HEK293T (cell line): ENCODE results near the gene SLC4A1.

Experiments used
- ARNT ChIP-seq: fragments of 450-650 bp; IDR thresholded peaks from 2 replicates; pipeline ENCODE4 v1.6.1; 2017; ENCODE audit warnings: mild to moderate bottlenecking
- BHLHE40 ChIP-seq: fragments of 450-650 bp; IDR thresholded peaks from 2 replicates; pipeline ENCODE4 v1.6.1; 2016; ENCODE audit warnings: mild to moderate bottlenecking, moderate library complexity, borderline replicate concordance
- FOXA1 ChIP-seq: fragments of 450-650 bp; IDR thresholded peaks from 2 replicates; pipeline ENCODE4 v1.6.1; 2016; ENCODE audit warnings: mild to moderate bottlenecking
- FOXK2 ChIP-seq: fragments of 450-650 bp; IDR thresholded peaks from 2 replicates; pipeline ENCODE4 v1.6.1; 2016; ENCODE audit warnings: mild to moderate bottlenecking
- FOXM1 ChIP-seq: fragments of 450-650 bp; IDR thresholded peaks from 2 replicates; pipeline ENCODE4 v1.6.1; 2017; ENCODE audit warnings: mild to moderate bottlenecking, borderline replicate concordance
- HDGF ChIP-seq: fragments of 450-650 bp; IDR thresholded peaks from 2 replicates; pipeline ENCODE4 v1.6.1; 2017; ENCODE audit warnings: antibody characterized with exemption, borderline replicate concordance
- L3MBTL2 ChIP-seq: fragments of 450-650 bp; conservative IDR thresholded peaks from 2 replicates; pipeline ENCODE4 v1.6.1; 2016; ENCODE audit warnings: mild to moderate bottlenecking
- SP1 ChIP-seq: fragments of 450-650 bp; IDR thresholded peaks from 2 replicates; pipeline ENCODE4 v1.6.1; 2017
- SUZ12 ChIP-seq: fragments of 450-650 bp; IDR thresholded peaks from 2 replicates; pipeline ENCODE4 v1.6.1; 2016; ENCODE audit warnings: mild to moderate bottlenecking
- TARDBP ChIP-seq: fragments of 450-650 bp; IDR thresholded peaks from 2 replicates; pipeline ENCODE4 v1.6.1; 2016
- ZNF384 ChIP-seq: fragments of 450-650 bp; IDR thresholded peaks from 2 replicates; pipeline ENCODE4 v1.6.1; 2016

DNA sequence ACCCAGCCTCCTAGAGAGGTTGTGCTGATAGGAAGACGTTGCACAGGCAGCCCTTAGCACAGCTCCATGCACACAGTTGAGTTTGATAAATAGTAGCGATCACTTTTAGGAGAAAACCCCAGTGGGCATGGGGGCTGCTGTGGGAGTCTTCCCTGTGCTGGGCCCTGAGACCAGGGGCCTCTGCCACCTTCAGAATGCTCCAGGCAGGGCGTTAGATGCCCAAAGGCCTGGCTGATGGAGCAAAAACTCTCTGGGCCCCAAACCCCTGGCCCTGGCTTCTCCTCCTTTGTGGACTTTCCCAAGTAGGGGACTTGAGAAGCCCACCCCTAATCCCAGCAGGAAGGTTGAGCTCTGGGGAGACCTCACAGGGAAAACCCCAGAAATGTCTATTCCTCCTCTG is 14.3 kb upstream of the SLC4A1 start:
- TF ChIP-seq SP1 = no peak
- no peak for TF ChIP-seq FOXA1
- no peak for TF ChIP-seq FOXM1
- no peak for TF ChIP-seq ARNT
- no peak for TF ChIP-seq FOXK2
- TF ChIP-seq ZNF384 = no peak
- TF ChIP-seq TARDBP = no peak
- TF ChIP-seq HDGF = no peak
- no peak for TF ChIP-seq BHLHE40
- no peak for TF ChIP-seq L3MBTL2
- TF ChIP-seq SUZ12 = no peak
